DND-41 (cell line): ENCODE results near the gene C1orf216.

Source experiments
- ATAC-seq: fragments of 200-7000 bp; cut with Tn5 transposase; 3 replicates; pipeline ENCODE4 v1.9.1; 2021; ENCODE audit warnings: low read depth; ENCODE audit not compliant: insufficient read depth
- DNase-seq: peaks from one replicate; pipeline ENCODE4 v3.0.0-alpha.2; 2020
- H2AFZ ChIP-seq: 2 replicates; pipeline ENCODE4 v1.6.0; 2012; ENCODE audit warnings: low read depth, low read length
- H3K27ac ChIP-seq: 2 replicates; pipeline ENCODE4 v1.5.1; 2012; ENCODE audit warnings: low read length, inconsistent platforms
- H3K27me3 ChIP-seq: fragments of 200-600 bp; sonication (generic); 2 replicates; pipeline ENCODE4 v1.6.0; 2012; ENCODE audit warnings: low read length, mild to moderate bottlenecking, inconsistent platforms; ENCODE audit not compliant: insufficient read depth, poor library complexity
- H3K36me3 ChIP-seq: 2 replicates; pipeline ENCODE4 v1.5.1; 2012; ENCODE audit warnings: low read length, inconsistent platforms; ENCODE audit not compliant: insufficient read depth
- H3K4me1 ChIP-seq: 2 replicates; pipeline ENCODE4 v1.5.1; 2012; ENCODE audit warnings: mild to moderate bottlenecking, low read length; ENCODE audit not compliant: insufficient read depth
- H3K4me2 ChIP-seq: 2 replicates; pipeline ENCODE4 v1.6.0; 2012; ENCODE audit warnings: mild to moderate bottlenecking, moderate library complexity, low read length, inconsistent platforms; ENCODE audit not compliant: insufficient read depth
- H3K4me3 ChIP-seq, 2 experiments: fragments of 200-600 bp in 1 of 2; shearing (Covaris generic) in 1 of 2; 2 replicates each; pipeline ENCODE4 v1.5.1; 2012 to 2016; ENCODE audit warnings: inconsistent platforms in 2 of 2, low read length in 2 of 2, mild to moderate bottlenecking in 2 of 2, low read depth in 1 of 2, moderate library complexity in 1 of 2
- H3K79me2 ChIP-seq: 2 replicates; pipeline ENCODE4 v1.6.0; 2012; ENCODE audit warnings: low read length, inconsistent platforms; ENCODE audit not compliant: insufficient read depth
- H3K9ac ChIP-seq: 2 replicates; pipeline ENCODE4 v1.6.0; 2012; ENCODE audit warnings: low read depth, mild to moderate bottlenecking, inconsistent platforms, low read length, moderate library complexity
- H3K9me3 ChIP-seq: 2 replicates; pipeline ENCODE4 v1.5.1; 2012; ENCODE audit warnings: low read length, moderate library complexity, mild to moderate bottlenecking, inconsistent platforms; ENCODE audit not compliant: insufficient read depth, severe bottlenecking
- H4K20me1 ChIP-seq: 2 replicates; pipeline ENCODE4 v1.6.0; 2012; ENCODE audit warnings: low read length; ENCODE audit not compliant: insufficient read depth
- CTCF ChIP-seq: IDR thresholded peaks from 2 replicates; pipeline ENCODE4 v1.5.1; 2012; ENCODE audit warnings: borderline replicate concordance, low read length, moderate library complexity, mild to moderate bottlenecking; ENCODE audit not compliant: poor library complexity, severe bottlenecking; ENCODE audit errors: extremely low read depth
- EZH2 ChIP-seq: IDR thresholded peaks from 3 replicates; pipeline ENCODE4 v1.6.1; 2012; ENCODE audit warnings: borderline replicate concordance, low read depth, mild to moderate bottlenecking, moderate library complexity, low read length, inconsistent platforms; ENCODE audit not compliant: severe bottlenecking

C1orf216 gene

GRCh38 chr1:35762141-35762540, 43.5 kb upstream of the C1orf216 start:
- TF ChIP-seq CTCF (no peak), EZH2 (no peak)
- Histone ChIP-seq H3K36me3 (peaks cover 84% of the 10 kb centered on the region), H3K9me3 (no peaks in the 10 kb centered on the region), H3K4me2 (no peak overlapping the region), H3K27ac (no peak overlapping the region), H3K9ac (no peak overlapping the region), H4K20me1 (peaks cover 30% of the 10 kb centered on the region; the same call in 1 of the 2 replicates), H3K27me3 (no peaks in the 10 kb centered on the region), H2AFZ (no peak overlapping the region), H3K79me2 (peaks cover 88% of the 10 kb centered on the region), H3K4me1 (peaks cover 19% of the 10 kb centered on the region; the same call in 1 of the 2 replicates), H3K4me3 (no peak overlapping the region)
- DNase-seq = no peak
- ATAC-seq = no peak

- Histone ChIP-seq H3K27me3 (no peaks in the 10 kb centered on the region), H3K27ac (no peak overlapping the region), H3K4me3 (no peak overlapping the region), H4K20me1 (peaks cover 14% of the 10 kb centered on the region; the same call in 1 of the 2 replicates), H2AFZ (no peak overlapping the region), H3K4me1 (no peaks in the 10 kb centered on the region), H3K79me2 (peaks cover 46% of the 10 kb centered on the region), H3K4me2 (no peak overlapping the region), H3K9ac (no peak overlapping the region), H3K9me3 (no peaks in the 10 kb centered on the region), H3K36me3 (peaks cover 89% of the 10 kb centered on the region)
- ATAC-seq = no peak
- DNase-seq = no peak
- TF ChIP-seq CTCF (no peak), EZH2 (no peak)
These were observed 37.4 kb upstream of the C1orf216 start for GRCh38 chr1:35756064-35756463.

GRCh38 chr1:35753626-35754260, 35.1 kb upstream of the C1orf216 start:
- H3K36me3 ChIP-seq = peaks cover 87% of the 10 kb centered on the region
- no peak for ATAC-seq
- H2AFZ ChIP-seq = no peak overlapping the region
- H3K4me3 ChIP-seq = no peak overlapping the region
- DNase-seq = no peak
- H4K20me1 ChIP-seq = peaks cover 10% of the 10 kb centered on the region; the same call in 1 of the 2 replicates
- H3K9ac ChIP-seq = no peak overlapping the region
- no peak overlapping the region for H3K4me2 ChIP-seq
- H3K9me3 ChIP-seq = no peaks in the 10 kb centered on the region
- H3K27ac ChIP-seq = no peak overlapping the region
- no peaks in the 10 kb centered on the region for H3K27me3 ChIP-seq
- H3K4me1 ChIP-seq = no peaks in the 10 kb centered on the region
- H3K79me2 ChIP-seq = peaks cover 24% of the 10 kb centered on the region
- TF ChIP-seq CTCF (no peak), EZH2 (no peak)

- no peaks in the 10 kb centered on the region for H3K9me3 ChIP-seq
- H2AFZ ChIP-seq = no peak overlapping the region
- H3K79me2 ChIP-seq = no peaks in the 10 kb centered on the region
- no peaks in the 10 kb centered on the region for H3K27me3 ChIP-seq
- H3K27ac ChIP-seq = no peak overlapping the region
- no peak overlapping the region for H3K4me2 ChIP-seq
- TF ChIP-seq EZH2 (no peak), CTCF (no peak)
- no peaks in the 10 kb centered on the region for H4K20me1 ChIP-seq
- ATAC-seq = no peak
- no peak overlapping the region for H3K9ac ChIP-seq
- H3K4me3 ChIP-seq = no peak overlapping the region
- DNase-seq = no peak
- peaks cover 90% of the 10 kb centered on the region for H3K36me3 ChIP-seq
- H3K4me1 ChIP-seq = no peaks in the 10 kb centered on the region
These were observed 29.6 kb upstream of the C1orf216 start for GRCh38 chr1:35748326-35748725.
